Activated CD8-positive, alpha-beta T cell treated with anti-CD3 and anti-CD28 coated beads for 36 hours (primary cell): ENCODE data around the gene TMEM127. TPM values are rescaled to one million over a fixed set of nuclear protein-coding genes. Genes with fewer than 3 reads are reported as not detected.
A peak's percentile ranks its signal among the peaks of the same experiment; 100 is the strongest.

Source experiments
- ATAC-seq: fragments of 200-7000 bp; cut with Tn5 transposase; one replicate; pipeline ENCODE4 v1.10.0; 2021; ENCODE audit warnings: mild to moderate bottlenecking, moderate library complexity
- CTCF ChIA-PET: fragments of 350-600 bp; sonication (Branson Sonifier 250); formaldehyde crosslinking; loops from one replicate; lab custom pipeline; 2021; ENCODE audit warnings: antibody characterized with exemption; lab: Charles Lee
- POLR2A ChIA-PET: fragments of 350-600 bp; sonication (Branson Sonifier 250); formaldehyde crosslinking; loops from one replicate; lab custom pipeline; 2021; ENCODE audit warnings: antibody characterized with exemption; lab: Charles Lee
- DNase-seq: peaks from one replicate; pipeline ENCODE4 v3.0.0-alpha.2; 2020
- H3K27ac Mint-ChIP-seq: one replicate; pipeline ENCODE4 v1.8.0; 2021; ENCODE audit warnings: mild to moderate bottlenecking, mixed read lengths
- H3K27me3 Mint-ChIP-seq: one replicate; pipeline ENCODE4 v1.8.0; 2021; ENCODE audit warnings: mixed read lengths
- H3K36me3 Mint-ChIP-seq: one replicate; pipeline ENCODE4 v1.8.0; 2021; ENCODE audit warnings: low read depth, mixed read lengths
- H3K4me1 Mint-ChIP-seq: one replicate; pipeline ENCODE4 v1.8.0; 2021; ENCODE audit warnings: low read depth, mixed read lengths
- H3K4me3 Mint-ChIP-seq: one replicate; pipeline ENCODE4 v1.8.0; 2021; ENCODE audit warnings: mild to moderate bottlenecking, moderate library complexity, mixed read lengths
- H3K9me3 Mint-ChIP-seq: one replicate; pipeline ENCODE4 v1.8.0; 2021; ENCODE audit warnings: mixed read lengths
- CTCF ChIP-seq: fragments of 200-600 bp; IDR thresholded peaks from one replicate; pipeline ENCODE4 v1.8.0; 2022; ENCODE audit warnings: antibody characterized with exemption, mild to moderate bottlenecking
- intact Hi-C: fragments of 100-400 bp; cut with micrococcal nuclease; formaldehyde crosslinking; loops from one replicate; pipeline ENCODE4 v1.10.0; 2022
- total RNA-seq, 2 experiments: library from RNA; stranded (reverse); gene quantifications; one replicate each; pipeline ENCODE4 v1.2.3, GENCODE V29; 2021

TMEM127 gene
- total RNA-seq, 2 experiments from 2014 or later: 13.1 to 15.0 TPM

- peak overlapping the region; percentile 89 for H3K4me3 Mint-ChIP-seq
- H3K27me3 Mint-ChIP-seq: no peaks in the 10 kb centered on the region
- H3K36me3 Mint-ChIP-seq: peaks cover 43% of the 10 kb centered on the region
- CTCF ChIA-PET: interaction anchor here (1.0 to 2.1 kb wide), 5 partner anchors 31 to 183 kb away, joined by 3 to 16 read pairs (median 4); partner anchors contain the start of gene ASTL
- DNase-seq (no peak), ATAC-seq (no peak)
- TF ChIP-seq CTCF: no peak
- H3K4me1 Mint-ChIP-seq: peaks cover 61% of the 10 kb centered on the region
- no peaks in the 10 kb centered on the region for H3K9me3 Mint-ChIP-seq
- peak overlapping the region; percentile 78 for H3K27ac Mint-ChIP-seq
- intact Hi-C loops: loop anchor here (2.0 kb wide), 1 partner anchor 57 kb away; no protein-coding TSS in a partner anchor
- POLR2A ChIA-PET: interaction anchor here (0.9 to 1.6 kb wide), 2 partner anchors 10 to 59 kb away, joined by 3 to 4 read pairs; no protein-coding TSS in a partner anchor
These were observed 59.9 kb downstream of the TMEM127 start for GRCh38 chr2:96205888-96206287.

DNA sequence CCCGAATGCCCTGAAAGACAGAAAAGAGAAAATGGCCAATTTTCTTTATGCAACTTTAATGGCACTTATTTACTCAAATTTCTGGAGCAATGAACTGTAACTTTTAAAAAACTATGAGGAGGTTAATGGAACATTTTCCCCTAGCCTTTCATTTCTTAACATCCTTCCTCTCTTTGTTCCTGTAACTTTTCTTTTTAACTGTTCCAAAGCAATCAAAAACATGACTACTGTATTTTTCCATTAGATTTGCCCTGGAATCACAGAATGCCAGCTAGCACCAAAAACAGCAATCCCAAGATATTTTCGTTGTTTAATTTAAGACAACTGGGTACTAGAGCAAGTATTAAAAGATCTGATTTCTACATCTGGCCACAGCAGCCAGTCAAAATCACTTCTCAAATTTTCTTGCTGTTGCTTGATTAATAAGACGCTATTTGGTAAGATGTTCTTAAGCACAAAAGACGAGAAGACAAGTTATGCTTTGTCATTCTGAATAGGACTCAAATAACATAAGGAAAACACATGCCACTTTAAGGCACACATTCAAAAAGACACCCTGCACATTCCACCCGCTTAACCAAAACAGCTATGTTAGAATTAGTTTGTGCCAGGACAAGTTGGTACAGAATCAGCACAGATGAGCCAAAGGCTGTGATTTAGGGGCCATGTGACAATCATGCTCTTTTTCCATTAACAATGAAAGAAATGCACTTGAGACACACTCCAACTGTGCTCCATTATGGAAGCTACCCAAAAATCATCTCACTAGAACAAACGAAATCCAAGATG lies 60.8 kb downstream of the TMEM127 start:
- ChIA-PET POLR2A (interaction anchor here (0.9 to 1.6 kb wide), 3 partner anchors 9 to 59 kb away, joined by 3 to 4 read pairs (median 4); no protein-coding TSS in a partner anchor), CTCF (interaction anchor here (0.8 to 2.1 kb wide), 7 partner anchors 13 to 182 kb away, joined by 3 to 16 read pairs (median 4); partner anchors contain the start of gene ASTL)
- peaks cover 45% of the 10 kb centered on the region for H3K36me3 Mint-ChIP-seq
- ATAC-seq (no peak), DNase-seq (no peak)
- peak overlapping the region; percentile 74 for H3K27ac Mint-ChIP-seq
- no peak for TF ChIP-seq CTCF
- H3K9me3 Mint-ChIP-seq: no peaks in the 10 kb centered on the region
- intact Hi-C loops: loop anchor here (2.0 kb wide), 1 partner anchor 58 kb away; no protein-coding TSS in a partner anchor
- H3K27me3 Mint-ChIP-seq: no peaks in the 10 kb centered on the region
- peak overlapping the region; percentile 89 for H3K4me3 Mint-ChIP-seq
- peaks cover 64% of the 10 kb centered on the region for H3K4me1 Mint-ChIP-seq

GRCh38 chr2:96203130-96204028 lies 62.4 kb downstream of the TMEM127 start:
- DNase-seq: no peak
- H3K27ac Mint-ChIP-seq: peak overlapping the region; percentile 74
- no peak for TF ChIP-seq CTCF
- peaks cover 77% of the 10 kb centered on the region for H3K4me1 Mint-ChIP-seq
- POLR2A ChIA-PET: interaction anchor here (0.6 to 1.9 kb wide), 5 partner anchors 10 to 66 kb away, joined by 3 to 6 read pairs (median 4); no protein-coding TSS in a partner anchor
- H3K9me3 Mint-ChIP-seq: no peaks in the 10 kb centered on the region
- CTCF ChIA-PET: interaction anchor here (1.5 to 3.2 kb wide), 5 partner anchors 23 to 86 kb away, joined by 3 to 11 read pairs (median 4); partner anchors contain the start of gene CIAO1
- peak overlapping the region; percentile 63 for H3K4me3 Mint-ChIP-seq
- H3K36me3 Mint-ChIP-seq: peaks cover 57% of the 10 kb centered on the region
- intact Hi-C loops: loop anchor here (2.0 kb wide), 1 partner anchor 59 kb away; no protein-coding TSS in a partner anchor
- no peak for ATAC-seq
- H3K27me3 Mint-ChIP-seq: no peaks in the 10 kb centered on the region

DNA sequence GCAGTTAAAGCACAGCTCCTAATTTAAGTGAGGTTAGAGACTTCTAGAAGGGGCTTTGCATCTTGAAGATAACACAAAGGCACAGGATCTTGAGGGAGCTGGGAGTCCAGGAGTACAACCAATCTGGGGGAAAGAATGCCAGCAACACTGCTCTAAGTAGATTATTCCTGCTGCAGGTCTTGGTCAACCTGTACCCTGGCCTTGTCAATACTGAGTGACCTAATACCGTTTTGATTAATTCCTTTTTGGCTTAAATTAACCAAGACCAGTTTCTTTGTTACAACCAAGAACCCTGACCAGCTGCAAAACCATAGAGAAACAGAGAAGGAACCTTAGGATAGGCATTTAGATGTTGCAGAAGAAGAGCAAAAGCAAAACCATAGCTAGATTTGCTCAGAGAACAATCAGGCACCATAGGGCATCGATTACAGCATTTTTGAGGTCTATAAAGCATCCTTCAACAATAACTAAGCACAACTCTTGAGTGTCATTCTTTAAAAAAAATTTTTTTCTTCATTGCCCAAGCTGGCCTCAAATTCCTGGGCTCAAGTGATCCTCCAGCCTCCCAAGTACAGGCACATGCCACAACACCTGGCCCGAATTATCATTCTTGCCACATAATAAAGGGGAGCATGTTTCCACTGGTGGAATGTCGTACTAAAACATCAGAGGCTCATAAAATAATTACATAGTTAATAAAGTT lies 63.5 kb downstream of the TMEM127 start:
- no peak for TF ChIP-seq CTCF
- CTCF ChIA-PET: interaction anchor here (0.9 to 3.2 kb wide), 7 partner anchors 9 to 131 kb away, joined by 3 to 11 read pairs (median 4); partner anchors contain the start of gene CIAO1
- POLR2A ChIA-PET: interaction anchor here (0.9 to 1.9 kb wide), 5 partner anchors 9 to 71 kb away, joined by 3 to 6 read pairs (median 3); no protein-coding TSS in a partner anchor
- intact Hi-C loops: no loop called here
- Mint-ChIP-seq H3K4me3 (no peak overlapping the region), H3K27ac (no peak overlapping the region), H3K4me1 (peaks cover 81% of the 10 kb centered on the region), H3K36me3 (peaks cover 56% of the 10 kb centered on the region), H3K9me3 (no peaks in the 10 kb centered on the region), H3K27me3 (no peaks in the 10 kb centered on the region)
- no peak for ATAC-seq
- no peak for DNase-seq
